OCI-LY3 (cell line): Measurements from ENCODE around the gene ANKDD1A.

Source experiments
- EZH2phosphoT487 ChIP-seq: fragments of 200-600 bp; shearing (Covaris generic); IDR thresholded peaks from 2 replicates; pipeline ENCODE4 v1.6.1; 2018; ENCODE audit warnings: antibody characterized with exemption, mixed run types, low read depth
- TF ChIP-seq, protein P1 (sequence below): fragments of 200-600, 300-600 bp; sonication (generic); IDR thresholded peaks from 2 replicates; pipeline ENCODE4 v1.5.1; 2014; ENCODE audit warnings: antibody characterized with exemption, low read length, low read depth

DNA sequence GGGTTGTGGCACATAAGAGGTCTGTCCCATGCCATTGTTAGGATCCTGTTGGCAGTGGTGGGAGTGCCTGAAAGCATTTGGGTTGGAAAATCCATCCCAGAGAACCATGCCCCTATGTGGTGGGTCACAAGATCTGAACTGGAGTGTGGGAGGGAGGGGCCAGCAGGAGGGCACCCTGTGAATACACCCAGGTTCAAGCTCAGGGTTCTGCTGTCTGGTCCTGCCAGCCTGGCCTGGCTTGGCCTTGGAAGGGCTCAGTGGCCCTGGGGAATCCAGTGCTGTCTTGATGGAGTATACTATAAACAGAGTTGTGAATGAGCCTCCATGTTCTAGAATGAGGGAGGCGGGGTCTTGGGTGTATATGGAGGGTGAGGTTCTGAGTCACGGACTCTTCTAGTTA lies 11.8 kb downstream of the ANKDD1A start:
- TF ChIP-seq, protein P1, sequence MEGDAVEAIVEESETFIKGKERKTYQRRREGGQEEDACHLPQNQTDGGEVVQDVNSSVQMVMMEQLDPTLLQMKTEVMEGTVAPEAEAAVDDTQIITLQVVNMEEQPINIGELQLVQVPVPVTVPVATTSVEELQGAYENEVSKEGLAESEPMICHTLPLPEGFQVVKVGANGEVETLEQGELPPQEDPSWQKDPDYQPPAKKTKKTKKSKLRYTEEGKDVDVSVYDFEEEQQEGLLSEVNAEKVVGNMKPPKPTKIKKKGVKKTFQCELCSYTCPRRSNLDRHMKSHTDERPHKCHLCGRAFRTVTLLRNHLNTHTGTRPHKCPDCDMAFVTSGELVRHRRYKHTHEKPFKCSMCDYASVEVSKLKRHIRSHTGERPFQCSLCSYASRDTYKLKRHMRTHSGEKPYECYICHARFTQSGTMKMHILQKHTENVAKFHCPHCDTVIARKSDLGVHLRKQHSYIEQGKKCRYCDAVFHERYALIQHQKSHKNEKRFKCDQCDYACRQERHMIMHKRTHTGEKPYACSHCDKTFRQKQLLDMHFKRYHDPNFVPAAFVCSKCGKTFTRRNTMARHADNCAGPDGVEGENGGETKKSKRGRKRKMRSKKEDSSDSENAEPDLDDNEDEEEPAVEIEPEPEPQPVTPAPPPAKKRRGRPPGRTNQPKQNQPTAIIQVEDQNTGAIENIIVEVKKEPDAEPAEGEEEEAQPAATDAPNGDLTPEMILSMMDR = no peak
- TF ChIP-seq EZH2phosphoT487 = no peak
